HG02938 (cell line): ENCODE data around the gene CYB5A.
"Not testable (repeated sequence)": the region's sequence is repeated elsewhere in the genome, so short reads cannot be mapped to it uniquely, and the experiment has no call there.

Source experiments
- ATAC-seq: cut with Tn5 transposase; IDR thresholded peaks from one replicate; pipeline ENCODE4 v1.9.1; 2021; ENCODE audit warnings: mild to moderate bottlenecking, moderate library complexity; ENCODE audit not compliant: unreplicated experiment

The CYB5A gene

DNA sequence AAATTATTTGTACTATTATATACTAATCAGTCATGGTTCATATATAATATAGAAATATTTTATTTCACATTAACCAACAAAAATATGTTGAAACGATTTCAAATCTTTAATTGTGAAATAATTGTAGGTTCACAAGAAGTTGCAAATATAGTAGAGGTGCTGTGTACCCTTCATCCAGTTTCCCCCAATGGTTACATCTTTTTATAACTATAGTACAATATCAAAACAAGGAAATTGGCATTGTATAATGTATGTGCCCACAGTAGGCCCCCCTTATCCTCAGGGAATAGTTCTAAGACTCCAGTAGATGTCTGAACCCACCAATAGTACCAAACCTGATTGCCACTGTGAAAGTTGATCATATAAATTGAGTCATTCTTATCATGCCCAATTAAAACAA lies 7.4 kb upstream of the CYB5A start:
- no peak for ATAC-seq

- no peak for ATAC-seq
These were observed 2.8 kb upstream of the CYB5A start for GRCh38 chr18:74294526-74294925.

GRCh38 chr18:74292982-74293381 lies 1.2 kb upstream of the CYB5A start:
- not testable (repeated sequence) for ATAC-seq

DNA sequence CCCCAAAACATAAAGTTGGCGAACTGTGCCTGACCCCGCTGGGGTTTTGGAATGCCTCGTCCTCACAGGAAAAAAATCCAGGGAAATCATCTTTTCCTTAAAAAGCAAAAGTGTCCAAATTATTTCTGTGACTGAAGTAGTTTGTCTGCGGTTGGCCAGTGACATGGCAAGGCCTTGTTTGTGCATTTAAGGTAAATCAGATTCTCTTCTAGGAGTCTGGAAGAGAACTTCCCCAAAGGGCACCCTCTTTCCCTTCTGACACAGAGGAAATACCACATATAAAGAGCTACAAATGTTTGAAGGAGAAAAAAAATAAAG lies 737 bp upstream of the CYB5A start:
- no peak for ATAC-seq

DNA sequence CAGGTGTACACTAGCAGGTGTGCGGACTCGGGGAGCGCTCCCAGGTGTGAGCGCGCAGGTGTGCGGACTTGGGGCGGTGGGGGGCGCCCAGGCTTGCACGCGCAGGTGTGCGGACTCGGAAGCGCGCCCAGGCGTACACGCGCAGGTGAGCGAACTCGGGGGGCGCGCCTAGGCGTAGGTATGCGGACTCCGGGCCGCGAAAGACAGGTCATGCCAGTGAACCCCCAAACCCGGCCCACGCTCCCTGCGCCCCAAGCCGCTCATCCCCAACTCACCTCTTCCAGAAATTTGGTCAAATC lies 342 bp downstream of the CYB5A start:
- ATAC-seq, result no peak

GRCh38 chr18:74290794-74291471 lies 830 bp downstream of the CYB5A start:
- ATAC-seq, result no peak

GRCh38 chr18:74290021-74290420 lies 1.7 kb downstream of the CYB5A start:
- no peak for ATAC-seq

DNA sequence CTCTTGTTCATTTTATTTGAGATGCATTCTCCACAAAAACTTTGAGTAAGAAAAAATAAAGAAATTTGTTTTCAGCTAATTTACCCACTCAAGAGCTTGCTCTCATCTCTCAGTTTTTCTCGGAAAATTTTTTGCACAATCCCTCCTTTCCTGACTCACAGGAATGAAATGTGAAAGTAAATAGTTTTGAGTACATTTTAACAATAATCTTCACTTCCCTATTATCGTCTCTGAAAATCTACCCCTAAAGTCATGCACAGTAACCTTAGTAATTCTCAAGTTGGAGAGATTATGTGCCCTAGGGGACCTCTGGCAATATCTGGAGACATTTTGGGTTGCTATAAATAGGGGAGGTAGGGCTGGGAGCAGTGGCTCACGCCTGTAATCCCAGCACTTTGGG lies 2.6 kb downstream of the CYB5A start:
- no peak for ATAC-seq

- ATAC-seq, result no peak
These were observed 3.0 kb downstream of the CYB5A start for GRCh38 chr18:74288730-74289129.

- no peak for ATAC-seq
These were observed 3.7 kb downstream of the CYB5A start for GRCh38 chr18:74288041-74288440.

GRCh38 chr18:74286856-74287255 lies 4.9 kb downstream of the CYB5A start:
- no peak for ATAC-seq

GRCh38 chr18:74286106-74286855 lies 5.5 kb downstream of the CYB5A start:
- no peak for ATAC-seq

- ATAC-seq, result not testable (repeated sequence)
These were observed 6.2 kb downstream of the CYB5A start for GRCh38 chr18:74285583-74285982.

- ATAC-seq, result no peak
These were observed 6.8 kb downstream of the CYB5A start for GRCh38 chr18:74284980-74285355.

DNA sequence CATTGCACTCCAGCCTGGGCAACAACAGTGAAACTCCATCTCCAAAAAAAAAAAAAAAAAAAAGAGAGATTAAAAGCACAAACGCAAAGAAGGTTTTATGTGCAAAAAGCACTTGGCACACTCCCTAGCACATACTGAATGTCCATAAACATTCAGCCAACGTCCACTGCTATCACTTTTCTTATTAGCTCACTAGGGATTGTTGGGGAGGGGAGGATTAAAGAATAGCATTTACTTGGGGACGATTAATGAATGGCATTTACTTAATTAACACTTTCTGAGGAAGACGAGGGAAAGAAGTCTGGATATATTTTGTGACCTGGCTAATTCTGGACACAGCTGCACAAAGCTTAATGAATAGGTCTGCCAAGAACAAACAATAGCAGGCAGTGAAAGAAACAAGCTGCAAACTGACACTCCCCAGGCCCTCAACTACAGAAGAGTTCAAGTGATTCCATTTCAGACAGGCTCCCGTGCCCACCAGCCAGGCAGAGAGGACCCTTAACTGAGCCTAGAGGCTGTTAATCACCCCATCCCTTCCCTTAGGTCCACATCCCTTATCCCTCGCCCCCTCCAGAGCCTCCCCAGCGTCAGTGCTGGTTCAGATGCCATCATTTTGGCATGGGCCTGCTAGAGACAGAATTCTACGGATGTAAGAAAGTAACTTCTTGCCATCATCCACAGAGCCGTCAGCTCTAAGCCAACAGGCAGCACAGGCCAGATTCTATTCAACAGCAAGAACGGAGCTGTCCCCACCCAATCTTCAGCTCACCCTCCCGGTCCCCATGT lies 7.4 kb downstream of the CYB5A start:
- ATAC-seq, result no peak

GRCh38 chr18:74283646-74284045 lies 8.1 kb downstream of the CYB5A start:
- ATAC-seq, result no peak

GRCh38 chr18:74282755-74283554 lies 8.8 kb downstream of the CYB5A start:
- no peak for ATAC-seq

- ATAC-seq, result no peak
These were observed 9.6 kb downstream of the CYB5A start for GRCh38 chr18:74281980-74282754.

DNA sequence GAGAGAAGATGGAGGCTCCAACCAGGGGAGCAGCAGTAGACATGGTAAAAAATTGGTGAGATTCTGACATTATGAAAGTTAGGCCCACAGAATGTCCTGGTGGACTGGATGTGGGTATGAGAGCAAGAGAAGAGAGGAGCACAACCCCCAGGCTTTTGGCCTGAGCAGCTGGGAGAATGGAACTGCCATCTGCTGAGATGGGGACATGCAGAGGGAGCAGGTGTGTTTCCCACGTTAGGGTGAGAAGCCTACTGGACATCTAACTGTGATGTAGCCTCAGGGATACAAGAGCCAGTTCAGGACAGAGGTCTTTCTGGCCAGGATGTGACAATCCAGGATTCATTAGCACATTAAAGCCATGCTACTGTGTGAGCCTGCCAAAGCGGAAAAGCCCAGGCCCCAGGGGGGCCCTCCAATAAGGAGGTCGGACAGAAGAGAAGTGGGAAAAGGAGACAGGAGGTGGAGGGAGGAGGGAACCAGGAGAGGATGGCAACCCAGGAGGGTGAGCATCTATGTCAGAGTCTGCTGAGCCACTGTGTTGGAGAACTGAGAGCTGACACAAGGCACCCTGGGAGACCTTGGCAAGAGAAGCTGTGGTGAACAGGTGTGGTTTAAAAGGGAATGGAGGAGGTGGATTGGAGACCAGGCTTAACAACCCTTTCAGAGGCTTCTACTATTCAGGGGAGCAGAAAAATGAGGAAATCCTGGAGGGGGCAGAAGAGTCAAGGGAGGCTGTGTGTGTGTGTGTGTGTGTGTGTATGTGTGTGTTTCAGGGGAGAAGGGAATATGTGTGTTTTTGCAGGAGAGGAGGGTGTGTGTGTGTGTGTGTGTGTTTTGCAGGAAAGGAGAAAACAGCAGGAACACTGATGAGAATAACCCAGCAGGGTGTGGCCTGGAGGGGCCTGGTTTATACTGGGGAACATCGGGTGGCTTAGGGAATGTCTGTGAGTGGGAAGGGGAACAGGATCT lies 10.5 kb downstream of the CYB5A start:
- no peak for ATAC-seq
